A673 (cell line): Measurements from ENCODE around the gene EIF2B5. TPM values are rescaled to one million over a fixed set of nuclear protein-coding genes. Genes with fewer than 3 reads are reported as not detected.

ENCODE experiments used
- BruUV-seq: library from RNA; stranded (reverse); fragments of 400-500 nt; replicated peaks from 2 replicates; lab custom pipeline; 2021; lab: Mats Ljungman, UMichigan
- CTCF ChIA-PET: fragments of 300-600 bp; sonication (Branson Sonifier 250); formaldehyde crosslinking; loops from one replicate; lab custom pipeline; 2022; ENCODE audit warnings: antibody characterized with exemption; lab: Charles Lee
- POLR2A ChIA-PET: fragments of 300-600 bp; sonication (Branson Sonifier 250); formaldehyde crosslinking; loops from one replicate; lab custom pipeline; 2022; ENCODE audit warnings: antibody characterized with exemption; ENCODE audit not compliant: low non-redundant PET; lab: Charles Lee
- DNase-seq: peaks from one replicate; pipeline ENCODE4 v3.0.0-alpha.2; 2015; ENCODE audit warnings: low spot score
- H3K27ac ChIP-seq: fragments of 200-600 bp; sonication (generic); 2 replicates; pipeline ENCODE4 v1.5.1; 2016; ENCODE audit warnings: mixed run types, low read depth, mild to moderate bottlenecking, mixed read lengths, antibody characterized with exemption, low read length; ENCODE audit not compliant: poor library complexity, severe bottlenecking
- H3K27me3 ChIP-seq: fragments of 200-600 bp; sonication (generic); replicated peaks from 2 replicates; pipeline ENCODE4 v1.6.1; 2017; ENCODE audit warnings: mixed run types, low read depth, mild to moderate bottlenecking, mixed read lengths, antibody characterized with exemption, low read length; ENCODE audit not compliant: insufficient read depth, poor library complexity
- H3K36me3 ChIP-seq: fragments of 200-600 bp; sonication (generic); 2 replicates; pipeline ENCODE4 v1.6.1; 2016; ENCODE audit warnings: mixed run types, mild to moderate bottlenecking, mixed read lengths, antibody characterized with exemption, low read length; ENCODE audit not compliant: insufficient read depth, poor library complexity, severe bottlenecking
- H3K4me1 ChIP-seq: fragments of 200-600 bp; sonication (generic); 2 replicates; pipeline ENCODE4 v1.6.1; 2017; ENCODE audit warnings: mixed run types, mild to moderate bottlenecking, mixed read lengths, antibody characterized with exemption, low read length; ENCODE audit not compliant: insufficient read depth, poor library complexity, severe bottlenecking
- H3K4me3 ChIP-seq: fragments of 200-600 bp; sonication (generic); 2 replicates; pipeline ENCODE4 v1.5.1; 2016; ENCODE audit warnings: low read depth, mixed run types, mild to moderate bottlenecking, mixed read lengths, low read length; ENCODE audit not compliant: poor library complexity, severe bottlenecking
- H3K9me3 ChIP-seq: fragments of 200-600 bp; sonication (generic); 2 replicates; pipeline ENCODE4 v1.6.1; 2016; ENCODE audit warnings: mixed run types, low read depth, mild to moderate bottlenecking, mixed read lengths, antibody characterized with exemption, low read length; ENCODE audit not compliant: poor library complexity, severe bottlenecking
- EZH2 ChIP-seq: fragments of 200-600 bp; sonication (generic); IDR thresholded peaks from 2 replicates; pipeline ENCODE4 v1.6.1; 2017; ENCODE audit warnings: borderline replicate concordance, low read depth, mild to moderate bottlenecking, mixed read lengths, antibody characterized with exemption, low read length; ENCODE audit not compliant: poor library complexity, severe bottlenecking
- intact Hi-C: fragments of 100-400 bp; cut with micrococcal nuclease; formaldehyde crosslinking; loops from one replicate; pipeline ENCODE4 v1.10.0; 2022; ENCODE audit not compliant: unreplicated experiment
- total RNA-seq: library from RNA; stranded (reverse); gene quantifications from 2 replicates; pipeline ENCODE4 v1.2.3, GENCODE V29; 2021
- TF ChIP-seq, protein P1 (sequence below): fragments of 300-800, 200-600 bp; sonication (generic); conservative IDR thresholded peaks from 2 replicates; pipeline ENCODE4 v1.5.1; 2017; ENCODE audit warnings: low read depth, mild to moderate bottlenecking, antibody characterized with exemption, low read length, moderate library complexity, mixed read lengths

The EIF2B5 gene
- total RNA-seq, 1 experiment from 2014 or later, result 64.2 TPM

DNA sequence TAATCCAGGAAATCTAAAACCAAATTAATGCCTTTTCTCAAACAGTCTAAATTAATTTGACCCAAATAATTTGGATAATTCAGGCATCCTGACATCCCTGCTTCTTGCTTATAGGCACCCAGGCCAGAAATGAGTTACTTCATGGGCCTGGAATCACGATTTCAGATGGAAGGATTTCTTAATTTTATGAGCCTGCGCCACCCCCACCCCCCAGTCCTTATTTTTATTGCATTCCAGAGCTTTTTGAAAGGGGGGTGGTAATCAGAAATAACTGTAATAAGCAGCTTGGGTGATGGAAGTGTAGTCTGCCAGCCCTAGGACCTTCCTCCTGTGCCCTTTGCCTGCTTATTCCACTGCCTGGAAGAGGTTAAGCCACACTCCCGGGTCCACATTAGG is 40.8 kb downstream of the EIF2B5 start:
- H3K4me1 ChIP-seq, result peaks cover 9% of the 10 kb centered on the region
- peak overlapping the region; percentile 89 for H3K27ac ChIP-seq
- H3K27me3 ChIP-seq, result no peaks in the 10 kb centered on the region
- TF ChIP-seq EZH2, result no peak
- TF ChIP-seq, protein P1, sequence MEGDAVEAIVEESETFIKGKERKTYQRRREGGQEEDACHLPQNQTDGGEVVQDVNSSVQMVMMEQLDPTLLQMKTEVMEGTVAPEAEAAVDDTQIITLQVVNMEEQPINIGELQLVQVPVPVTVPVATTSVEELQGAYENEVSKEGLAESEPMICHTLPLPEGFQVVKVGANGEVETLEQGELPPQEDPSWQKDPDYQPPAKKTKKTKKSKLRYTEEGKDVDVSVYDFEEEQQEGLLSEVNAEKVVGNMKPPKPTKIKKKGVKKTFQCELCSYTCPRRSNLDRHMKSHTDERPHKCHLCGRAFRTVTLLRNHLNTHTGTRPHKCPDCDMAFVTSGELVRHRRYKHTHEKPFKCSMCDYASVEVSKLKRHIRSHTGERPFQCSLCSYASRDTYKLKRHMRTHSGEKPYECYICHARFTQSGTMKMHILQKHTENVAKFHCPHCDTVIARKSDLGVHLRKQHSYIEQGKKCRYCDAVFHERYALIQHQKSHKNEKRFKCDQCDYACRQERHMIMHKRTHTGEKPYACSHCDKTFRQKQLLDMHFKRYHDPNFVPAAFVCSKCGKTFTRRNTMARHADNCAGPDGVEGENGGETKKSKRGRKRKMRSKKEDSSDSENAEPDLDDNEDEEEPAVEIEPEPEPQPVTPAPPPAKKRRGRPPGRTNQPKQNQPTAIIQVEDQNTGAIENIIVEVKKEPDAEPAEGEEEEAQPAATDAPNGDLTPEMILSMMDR, result no peak
- H3K9me3 ChIP-seq, result no peaks in the 10 kb centered on the region
- intact Hi-C loops, result no loop called here
- CTCF ChIA-PET, result no interaction called here
- POLR2A ChIA-PET, result interaction anchor here (0.6 to 1.2 kb wide), 2 partner anchors 9 to 241 kb away, joined by 3 to 10 read pairs; partner anchors contain the start of gene ABCF3
- TSS peak; percentile 27 for BruUV-seq
- DNase-seq, result no peak
- peaks cover 41% of the 10 kb centered on the region for H3K36me3 ChIP-seq
- H3K4me3 ChIP-seq, result peak overlapping the region; percentile 95

DNA sequence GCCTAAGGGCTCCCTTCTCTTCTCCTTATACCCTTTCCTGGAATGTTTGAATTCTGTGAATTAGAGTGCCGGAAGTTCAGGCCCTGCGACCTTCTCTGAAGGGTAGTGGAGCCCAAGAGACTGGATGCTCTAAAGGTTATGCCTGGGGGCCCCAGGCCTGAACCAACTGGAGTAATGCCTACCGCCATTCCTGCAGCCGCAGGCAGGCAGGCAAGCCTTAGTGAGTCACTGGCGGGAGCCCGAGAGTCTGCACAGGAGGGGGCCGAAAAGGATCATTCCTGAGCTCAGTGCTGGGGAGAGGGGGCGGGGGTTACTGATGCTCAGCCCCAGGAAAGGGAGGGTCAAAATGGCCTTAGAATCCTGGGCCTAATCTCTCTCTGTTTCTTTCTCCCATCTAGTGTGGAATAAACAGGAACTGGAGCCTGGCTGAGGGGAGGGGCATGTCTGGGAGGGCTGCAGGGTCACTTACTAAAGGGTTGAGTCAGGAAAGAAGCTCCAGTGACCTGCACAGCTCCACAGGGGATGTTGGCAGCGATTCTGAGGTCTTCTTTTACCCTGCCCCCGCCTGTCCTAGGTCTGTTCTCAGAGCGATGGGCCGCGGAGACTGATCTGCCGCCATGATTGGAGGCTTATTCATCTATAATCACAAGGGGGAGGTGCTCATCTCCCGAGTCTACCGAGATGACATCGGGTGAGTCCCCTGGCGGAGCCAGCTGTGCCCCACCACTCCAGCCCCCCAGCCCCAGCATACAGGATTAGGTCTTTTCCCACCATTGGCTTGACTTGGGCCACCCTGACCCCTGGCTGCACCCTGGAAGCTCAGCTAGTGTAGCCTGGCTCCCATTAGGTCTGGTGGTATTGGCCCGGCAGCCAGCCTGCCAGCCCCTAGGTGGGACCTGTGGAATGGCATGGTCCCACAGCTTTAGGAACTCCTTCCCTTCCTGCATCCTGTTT is 41.5 kb downstream of the EIF2B5 start:
- Histone ChIP-seq H3K27ac (peak overlapping the region; percentile 89), H3K4me1 (peaks cover 9% of the 10 kb centered on the region), H3K9me3 (no peaks in the 10 kb centered on the region), H3K36me3 (peaks cover 47% of the 10 kb centered on the region), H3K27me3 (no peaks in the 10 kb centered on the region), H3K4me3 (peak overlapping the region; percentile 95)
- CTCF ChIA-PET, result no interaction called here
- BruUV-seq, result no TSS peak
- DNase-seq, result peak; percentile 89
- intact Hi-C loops, result no loop called here
- POLR2A ChIA-PET, result interaction anchor here (0.6 to 1.2 kb wide), 2 partner anchors 9 to 242 kb away, joined by 3 to 10 read pairs; partner anchors contain the start of gene ABCF3
- TF ChIP-seq, protein P1, result no peak
- no peak for TF ChIP-seq EZH2

DNA sequence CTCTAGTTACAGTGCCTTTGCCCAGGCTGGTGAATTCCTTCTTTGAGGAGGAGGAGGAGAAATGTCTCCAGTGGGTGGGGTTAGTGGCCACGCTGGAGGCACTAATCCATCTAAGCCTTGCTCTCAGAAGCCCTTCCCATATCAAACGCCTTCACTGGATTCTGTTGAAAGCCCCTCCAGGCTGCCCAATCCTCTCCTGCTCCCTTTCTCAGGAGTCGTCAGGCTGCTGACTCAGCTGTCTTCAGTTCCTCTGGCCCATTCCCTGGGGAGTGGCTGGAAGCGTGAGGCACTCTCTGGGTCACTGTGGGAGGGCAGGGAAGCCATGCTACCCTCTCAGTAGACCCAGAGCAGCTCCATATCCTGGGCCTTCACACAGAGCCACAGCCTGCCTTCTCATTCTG is 42.2 kb downstream of the EIF2B5 start:
- no TSS peak for BruUV-seq
- intact Hi-C loops, result no loop called here
- H3K4me3 ChIP-seq, result peak overlapping the region; percentile 95

More for the DNA sequence above, 42.2 kb downstream of the EIF2B5 start:
- TF ChIP-seq, protein P1, result no peak
- no peak for TF ChIP-seq EZH2
- no peaks in the 10 kb centered on the region for H3K9me3 ChIP-seq
- H3K27ac ChIP-seq, result peak overlapping the region; percentile 89
- H3K27me3 ChIP-seq, result no peaks in the 10 kb centered on the region
- peaks cover 9% of the 10 kb centered on the region for H3K4me1 ChIP-seq
- peak; percentile 58 for DNase-seq
- peaks cover 54% of the 10 kb centered on the region for H3K36me3 ChIP-seq
- ChIA-PET POLR2A (interaction anchor here (1.2 kb wide), 1 partner anchor 8 kb away, joined by 3 read pairs; the partner anchor contains the start of gene ABCF3), CTCF (no interaction called here)
